Measurements from ENCODE around the gene CADM3.

Gene CADM3

GRCh38 chr1:159207080-159207479, 35.7 kb downstream of the CADM3 start:
- H3K27ac ChIP-seq: no peak overlapping the region
- H3K36me3 ChIP-seq: no peaks in the 10 kb centered on the region
- H3K27me3 ChIP-seq: peaks cover 0 to 61% of the 10 kb centered on the region in 2 donors
- H3K4me3 ChIP-seq: peak overlapping the region in 1 of 2 donors; percentile 22
- H3K9me3 ChIP-seq: no peaks in the 10 kb centered on the region
- H3K4me1 ChIP-seq: no peaks in the 10 kb centered on the region
- intact Hi-C loops (cut with DNase I; ENCODE audit: low total_unique reads): loop anchor here (5.0 kb wide), 1 partner anchor 40 kb away; no protein-coding TSS in a partner anchor
- DNase-seq: no peak
- TF ChIP-seq CTCF (IDR thresholded peaks at IDR 0.05): no peak

GRCh38 chr1:159207774-159208173, 36.4 kb downstream of the CADM3 start:
- intact Hi-C loops (cut with DNase I; ENCODE audit: low total_unique reads): loop anchor here (5.0 kb wide), 1 partner anchor 40 kb away; no protein-coding TSS in a partner anchor
- H3K4me1 ChIP-seq: no peaks in the 10 kb centered on the region
- no peak overlapping the region for H3K27ac ChIP-seq
- H3K36me3 ChIP-seq: no peaks in the 10 kb centered on the region
- no peaks in the 10 kb centered on the region for H3K9me3 ChIP-seq
- no peak for TF ChIP-seq CTCF (IDR thresholded peaks at IDR 0.05)
- H3K4me3 ChIP-seq: no peak overlapping the region
- no peak for DNase-seq
- H3K27me3 ChIP-seq: peaks cover 0 to 65% of the 10 kb centered on the region in 2 donors

- no peak for TF ChIP-seq CTCF (IDR thresholded peaks at IDR 0.05)
- no peak overlapping the region for H3K27ac ChIP-seq
- intact Hi-C loops (cut with DNase I; ENCODE audit: low total_unique reads): loop anchor here (5.0 kb wide), 1 partner anchor 41 kb away; no protein-coding TSS in a partner anchor
- no peaks in the 10 kb centered on the region for H3K9me3 ChIP-seq
- no peaks in the 10 kb centered on the region for H3K4me1 ChIP-seq
- no peak for DNase-seq
- no peak overlapping the region for H3K4me3 ChIP-seq
- H3K36me3 ChIP-seq: no peaks in the 10 kb centered on the region
- H3K27me3 ChIP-seq: peaks cover 0 to 66% of the 10 kb centered on the region in 2 donors
Measured at GRCh38 chr1:159208175-159208825, 36.9 kb downstream of the CADM3 start.

- Histone ChIP-seq H3K9me3 (no peaks in the 10 kb centered on the region), H3K4me3 (no peak overlapping the region), H3K36me3 (no peaks in the 10 kb centered on the region), H3K27me3 (peaks cover 0 to 64% of the 10 kb centered on the region in 2 donors), H3K4me1 (no peaks in the 10 kb centered on the region), H3K27ac (no peak overlapping the region)
- DNase-seq: no peak
- TF ChIP-seq CTCF (IDR thresholded peaks at IDR 0.05): no peak
- intact Hi-C loops (cut with DNase I; ENCODE audit: low total_unique reads): loop anchor here (5.0 kb wide), 1 partner anchor 42 kb away; no protein-coding TSS in a partner anchor
Measured at GRCh38 chr1:159209061-159209460, 37.6 kb downstream of the CADM3 start.

GRCh38 chr1:159211331-159212136, 40.1 kb downstream of the CADM3 start:
- peaks cover 0 to 56% of the 10 kb centered on the region in 2 donors for H3K27me3 ChIP-seq
- H3K27ac ChIP-seq: no peak overlapping the region
- H3K36me3 ChIP-seq: no peaks in the 10 kb centered on the region
- intact Hi-C loops (cut with DNase I; ENCODE audit: low total_unique reads): loop anchor here (5.0 kb wide), 1 partner anchor 1249 kb away; no protein-coding TSS in a partner anchor
- H3K9me3 ChIP-seq: no peaks in the 10 kb centered on the region
- DNase-seq: no peak
- H3K4me1 ChIP-seq: no peaks in the 10 kb centered on the region
- peak; percentile 48 to 61 for TF ChIP-seq CTCF (IDR thresholded peaks at IDR 0.05)
- H3K4me3 ChIP-seq: no peak overlapping the region
